K562 (cell line): ENCODE results near the gene MGRN1. TPM values are rescaled to one million over a fixed set of nuclear protein-coding genes. Genes with fewer than 3 reads are reported as not detected.

ENCODE experiments used
- CCNT2 ChIP-seq: IDR thresholded peaks from 2 replicates; pipeline ENCODE4 v1.6.1; 2011; ENCODE audit warnings: borderline replicate concordance, low read depth, mild to moderate bottlenecking, moderate library complexity, mixed read lengths, low read length; ENCODE audit not compliant: insufficient read length; ENCODE audit errors: extremely low read depth
- HNRNPK ChIP-seq: fragments of 200-400 bp; formaldehyde crosslinking; IDR thresholded peaks from one replicate; pipeline ENCODE4 v1.6.1; 2018; ENCODE audit warnings: mild to moderate bottlenecking, low read depth, low read length; ENCODE audit not compliant: poor library complexity, severe bottlenecking
- MYBL2 ChIP-seq, 2 experiments: fragments of 450-650 bp in 1 of 2; sonication (generic) in 1 of 2; formaldehyde crosslinking in 1 of 2; IDR thresholded peaks; 2 replicates each; pipeline versions ENCODE4 v1.6.1 to v1.8.1; 2017 to 2022; ENCODE audit warnings: borderline replicate concordance in 1 of 2, inconsistent platforms in 1 of 2, low read depth in 1 of 2, mild to moderate bottlenecking in 1 of 2, missing genetic modification reagents in 1 of 2, moderate library complexity in 1 of 2
- NRF1 ChIP-seq, 2 experiments: fragments of 450-650 bp; IDR thresholded peaks in 1 of 2; conservative IDR thresholded peaks in 1 of 2; 2 replicates each; pipeline ENCODE4 v1.6.1; 2014; ENCODE audit warnings: mild to moderate bottlenecking in 2 of 2
- PHF21A ChIP-seq: fragments of 450-650 bp; IDR thresholded peaks from 2 replicates; pipeline ENCODE4 v1.6.1; 2017; ENCODE audit warnings: low read depth, borderline replicate concordance
- POLR2AphosphoS2 ChIP-seq: IDR thresholded peaks from 2 replicates; pipeline ENCODE4 v1.6.1; 2012; ENCODE audit warnings: low read length, improper control_type of control experiment
- SAP30 ChIP-seq: fragments of 200-600 bp; sonication (generic); IDR thresholded peaks from 2 replicates; pipeline ENCODE4 v1.6.1; 2012; ENCODE audit warnings: borderline replicate concordance, low read depth, mild to moderate bottlenecking, moderate library complexity, low read length, control low read depth, inconsistent platforms; ENCODE audit not compliant: insufficient read depth, poor library complexity, severe bottlenecking
- STAG1 ChIP-seq: sonication (generic); formaldehyde crosslinking; IDR thresholded peaks from 2 replicates; pipeline ENCODE4 v1.5.0; 2020; ENCODE audit warnings: missing genetic modification reagents, borderline replicate concordance
- TOE1 ChIP-seq, 2 experiments: fragments of 450-650 bp in 1 of 2; sonication (generic) in 1 of 2; formaldehyde crosslinking in 1 of 2; IDR thresholded peaks; 2 replicates each; pipeline versions ENCODE4 v1.7.1 to v1.8.0; 2016 to 2022; ENCODE audit warnings: borderline replicate concordance in 2 of 2, mild to moderate bottlenecking in 2 of 2, antibody characterized with exemption in 1 of 2, inconsistent platforms in 1 of 2, low read depth in 1 of 2, missing genetic modification reagents in 1 of 2, moderate library complexity in 1 of 2
- ZNF274 ChIP-seq: IDR thresholded peaks from 2 replicates; pipeline ENCODE4 v1.6.1; 2011; ENCODE audit warnings: low read depth, mild to moderate bottlenecking, low read length, moderate library complexity, borderline replicate concordance
- ZNF584 ChIP-seq: fragments of 200-800 bp; sonication (Bioruptor generic); IDR thresholded peaks from 2 replicates; pipeline ENCODE4 v1.6.1; 2016; ENCODE audit warnings: low read depth, mild to moderate bottlenecking, missing genetic modification characterization, missing compliant biosample characterization
- ZNF696 ChIP-seq: fragments of 250-450 bp; sonication (Bioruptor Pico); conservative IDR thresholded peaks from 2 replicates; pipeline ENCODE4 v1.4.0; 2020; ENCODE audit warnings: mild to moderate bottlenecking, moderate library complexity
- polyA plus RNA-seq, 8 experiments: library from polyadenylated mRNA; depleted of rRNA in 4 of 8; stranded (reverse) in 5 of 8; unstranded in 3 of 8; fragments of >200 nt; fragmentation: Nextera tagmentation in 2 of 8; fragmentation: Illumina TruSeq in 1 of 8; extraction: Ambion mirVana in 2 of 8; extraction: Trizol in 1 of 8; gene quantifications; 2 replicates each; pipeline versions ENCODE4 v1.2.1 to v1.2.3, GENCODE V29; 2011 to 2014; ENCODE audit warnings: inconsistent platforms in 1 of 8, missing spikeins in 1 of 8
- total RNA-seq, 7 experiments: library from RNA; depleted of rRNA in 6 of 7; stranded (reverse); fragments of >200 nt in 6 of 7; fragmentation: Illumina TruSeq in 2 of 7; extraction: Trizol in 2 of 7; gene quantifications; 2 replicates each; pipeline versions ENCODE4 v1.2.1 to v1.2.3, GENCODE V29; 2011 to 2021; ENCODE audit warnings: low replicate concordance in 1 of 7
- TF ChIP-seq, protein P1 (sequence below): fragments of 450-650 bp; IDR thresholded peaks from 2 replicates; pipeline ENCODE4 v1.6.1; 2018; ENCODE audit not compliant: partially characterized antibody
- TF ChIP-seq, protein P2 (sequence below): fragments of 450-650 bp; formaldehyde crosslinking; IDR thresholded peaks from 2 replicates; pipeline ENCODE4 v1.4.0; 2020; ENCODE audit warnings: mild to moderate bottlenecking, moderate library complexity
- TF ChIP-seq, protein P3 (sequence below): fragments of 450-650 bp; conservative IDR thresholded peaks from 2 replicates; pipeline ENCODE4 v1.6.1; 2016; ENCODE audit warnings: missing genetic modification characterization, low read depth, mild to moderate bottlenecking, missing compliant biosample characterization, moderate library complexity
- TF ChIP-seq, protein P4 (sequence below), 2 experiments: fragments of 450-650 bp in 1 of 2; sonication (generic) in 1 of 2; formaldehyde crosslinking; conservative IDR thresholded peaks; 2 replicates each; pipeline versions ENCODE4 v1.4.0 to v1.8.1; 2020 to 2022; ENCODE audit warnings: mild to moderate bottlenecking in 1 of 2, missing genetic modification reagents in 1 of 2
- TF ChIP-seq, protein P5 (sequence below): fragments of 450-650 bp; IDR thresholded peaks from 2 replicates; pipeline ENCODE4 v1.6.1; 2016; ENCODE audit warnings: low read depth, mild to moderate bottlenecking, moderate library complexity

The MGRN1 gene
- total and polyA plus RNA-seq, 9 of the 15 experiments (the other 6 are each of a cell fraction or from before 2014, with no cell fraction given) = 0.15 to 37.9 (median 6.0) TPM

DNA sequence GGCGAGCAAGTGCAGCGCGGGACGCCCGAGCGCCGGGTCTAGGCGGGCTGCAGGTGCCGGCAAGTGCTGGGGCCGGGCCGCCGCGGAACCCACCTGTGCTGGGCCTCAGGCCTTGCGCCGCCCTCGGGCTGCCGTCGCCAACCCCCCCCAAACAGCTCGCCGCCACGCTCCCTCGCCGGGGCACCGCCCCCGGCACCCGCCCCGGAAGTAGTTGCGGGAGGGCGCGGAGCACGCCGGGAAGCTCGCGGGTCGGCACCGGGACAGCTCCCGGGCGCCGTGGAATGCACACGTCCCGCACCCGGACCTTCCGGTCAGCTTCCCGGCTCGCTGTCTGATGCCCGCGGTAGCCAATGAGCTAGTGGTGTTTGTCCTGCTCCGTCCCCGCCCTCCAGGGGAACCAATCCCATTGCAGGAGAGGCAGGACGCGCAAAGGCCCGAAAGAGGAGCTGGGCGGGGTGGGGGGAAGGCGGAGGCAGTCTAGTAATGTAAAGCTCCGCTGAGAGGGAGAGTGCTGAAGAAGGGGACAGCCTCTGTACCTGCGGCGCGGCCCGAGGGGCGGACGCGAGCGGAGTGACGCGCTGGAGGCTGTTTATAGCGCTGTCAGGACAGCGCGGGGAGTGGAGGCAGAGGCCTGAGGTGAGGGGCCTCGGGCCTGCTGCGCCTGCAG is 109.6 kb downstream of the MGRN1 start, which contains the start of the genes ANKS3 and DNAAF8 (continued):
- TF ChIP-seq MYBL2 (IDR thresholded peaks at IDR 0.05; ENCODE audit: low read depth) = no peak
- no peak for TF ChIP-seq MYBL2 (CRISPR knock-in tag; IDR thresholded peaks at IDR 0.05; ENCODE audit: borderline replicate concordance)
- TF ChIP-seq, protein P1, sequence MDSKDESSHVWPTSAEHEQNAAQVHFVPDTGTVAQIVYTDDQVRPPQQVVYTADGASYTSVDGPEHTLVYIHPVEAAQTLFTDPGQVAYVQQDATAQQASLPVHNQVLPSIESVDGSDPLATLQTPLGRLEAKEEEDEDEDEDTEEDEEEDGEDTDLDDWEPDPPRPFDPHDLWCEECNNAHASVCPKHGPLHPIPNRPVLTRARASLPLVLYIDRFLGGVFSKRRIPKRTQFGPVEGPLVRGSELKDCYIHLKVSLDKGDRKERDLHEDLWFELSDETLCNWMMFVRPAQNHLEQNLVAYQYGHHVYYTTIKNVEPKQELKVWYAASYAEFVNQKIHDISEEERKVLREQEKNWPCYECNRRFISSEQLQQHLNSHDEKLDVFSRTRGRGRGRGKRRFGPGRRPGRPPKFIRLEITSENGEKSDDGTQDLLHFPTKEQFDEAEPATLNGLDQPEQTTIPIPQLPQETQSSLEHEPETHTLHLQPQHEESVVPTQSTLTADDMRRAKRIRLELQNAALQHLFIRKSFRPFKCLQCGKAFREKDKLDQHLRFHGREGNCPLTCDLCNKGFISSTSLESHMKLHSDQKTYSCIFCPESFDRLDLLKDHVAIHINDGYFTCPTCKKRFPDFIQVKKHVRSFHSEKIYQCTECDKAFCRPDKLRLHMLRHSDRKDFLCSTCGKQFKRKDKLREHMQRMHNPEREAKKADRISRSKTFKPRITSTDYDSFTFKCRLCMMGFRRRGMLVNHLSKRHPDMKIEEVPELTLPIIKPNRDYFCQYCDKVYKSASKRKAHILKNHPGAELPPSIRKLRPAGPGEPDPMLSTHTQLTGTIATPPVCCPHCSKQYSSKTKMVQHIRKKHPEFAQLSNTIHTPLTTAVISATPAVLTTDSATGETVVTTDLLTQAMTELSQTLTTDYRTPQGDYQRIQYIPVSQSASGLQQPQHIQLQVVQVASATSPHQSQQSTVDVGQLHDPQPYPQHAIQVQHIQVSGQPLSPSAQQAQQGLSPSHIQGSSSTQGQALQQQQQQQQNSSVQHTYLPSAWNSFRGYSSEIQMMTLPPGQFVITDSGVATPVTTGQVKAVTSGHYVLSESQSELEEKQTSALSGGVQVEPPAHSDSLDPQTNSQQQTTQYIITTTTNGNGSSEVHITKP = no peak
- no peak for TF ChIP-seq ZNF696
- no peak for TF ChIP-seq ZNF584
- TF ChIP-seq, protein P2, sequence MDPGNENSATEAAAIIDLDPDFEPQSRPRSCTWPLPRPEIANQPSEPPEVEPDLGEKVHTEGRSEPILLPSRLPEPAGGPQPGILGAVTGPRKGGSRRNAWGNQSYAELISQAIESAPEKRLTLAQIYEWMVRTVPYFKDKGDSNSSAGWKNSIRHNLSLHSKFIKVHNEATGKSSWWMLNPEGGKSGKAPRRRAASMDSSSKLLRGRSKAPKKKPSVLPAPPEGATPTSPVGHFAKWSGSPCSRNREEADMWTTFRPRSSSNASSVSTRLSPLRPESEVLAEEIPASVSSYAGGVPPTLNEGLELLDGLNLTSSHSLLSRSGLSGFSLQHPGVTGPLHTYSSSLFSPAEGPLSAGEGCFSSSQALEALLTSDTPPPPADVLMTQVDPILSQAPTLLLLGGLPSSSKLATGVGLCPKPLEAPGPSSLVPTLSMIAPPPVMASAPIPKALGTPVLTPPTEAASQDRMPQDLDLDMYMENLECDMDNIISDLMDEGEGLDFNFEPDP = no peak
- TF ChIP-seq SAP30 = peak; percentile 100
- no peak for TF ChIP-seq TOE1 (IDR thresholded peaks at IDR 0.05; ENCODE audit: borderline replicate concordance)
- no peak for TF ChIP-seq TOE1 (CRISPR knock-in tag; IDR thresholded peaks at IDR 0.05; ENCODE audit: borderline replicate concordance, low read depth)
- no peak for TF ChIP-seq ZNF274
- TF ChIP-seq HNRNPK = no peak
- no peak for TF ChIP-seq STAG1 (CRISPR knock-in tag)
- no peak for TF ChIP-seq PHF21A
- TF ChIP-seq POLR2AphosphoS2 = no peak
- TF ChIP-seq NRF1 (conservative IDR thresholded peaks at IDR 0.05 in 1 of 2, IDR thresholded peaks at IDR 0.05 in 1 of 2) = peak; percentile 67 to 73
- TF ChIP-seq, protein P3, sequence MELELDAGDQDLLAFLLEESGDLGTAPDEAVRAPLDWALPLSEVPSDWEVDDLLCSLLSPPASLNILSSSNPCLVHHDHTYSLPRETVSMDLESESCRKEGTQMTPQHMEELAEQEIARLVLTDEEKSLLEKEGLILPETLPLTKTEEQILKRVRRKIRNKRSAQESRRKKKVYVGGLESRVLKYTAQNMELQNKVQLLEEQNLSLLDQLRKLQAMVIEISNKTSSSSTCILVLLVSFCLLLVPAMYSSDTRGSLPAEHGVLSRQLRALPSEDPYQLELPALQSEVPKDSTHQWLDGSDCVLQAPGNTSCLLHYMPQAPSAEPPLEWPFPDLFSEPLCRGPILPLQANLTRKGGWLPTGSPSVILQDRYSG = no peak
- peak; percentile 31 for TF ChIP-seq CCNT2
- TF ChIP-seq, protein P4, sequence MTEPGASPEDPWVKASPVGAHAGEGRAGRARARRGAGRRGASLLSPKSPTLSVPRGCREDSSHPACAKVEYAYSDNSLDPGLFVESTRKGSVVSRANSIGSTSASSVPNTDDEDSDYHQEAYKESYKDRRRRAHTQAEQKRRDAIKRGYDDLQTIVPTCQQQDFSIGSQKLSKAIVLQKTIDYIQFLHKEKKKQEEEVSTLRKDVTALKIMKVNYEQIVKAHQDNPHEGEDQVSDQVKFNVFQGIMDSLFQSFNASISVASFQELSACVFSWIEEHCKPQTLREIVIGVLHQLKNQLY (CRISPR knock-in tag; conservative IDR thresholded peaks at IDR 0.05) = no peak
- TF ChIP-seq, protein P5, sequence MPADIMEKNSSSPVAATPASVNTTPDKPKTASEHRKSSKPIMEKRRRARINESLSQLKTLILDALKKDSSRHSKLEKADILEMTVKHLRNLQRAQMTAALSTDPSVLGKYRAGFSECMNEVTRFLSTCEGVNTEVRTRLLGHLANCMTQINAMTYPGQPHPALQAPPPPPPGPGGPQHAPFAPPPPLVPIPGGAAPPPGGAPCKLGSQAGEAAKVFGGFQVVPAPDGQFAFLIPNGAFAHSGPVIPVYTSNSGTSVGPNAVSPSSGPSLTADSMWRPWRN = no peak
